Heart left ventricle (tissue), 16 donors: ENCODE measurements around the gene PLEKHA7. TPM values are rescaled to one million over a fixed set of nuclear protein-coding genes. Genes with fewer than 3 reads are reported as not detected.
A peak's percentile ranks its signal among the peaks of the same experiment; 100 is the strongest.

Experiments
- ATAC-seq, 4 donors: fragments of 200-7000 bp; cut with Tn5 transposase; one replicate each; pipeline ENCODE4 v1.9.1; 2020 to 2022; ENCODE audit warnings: moderate library complexity in 4 of 4, mild to moderate bottlenecking in 3 of 4, moderate number of reproducible peaks in 1 of 4
- DNase-seq, 5 donors: peaks; one replicate each; pipeline ENCODE4 v3.0.0-alpha.2; 2020
- H3K27ac ChIP-seq, 12 donors: fragments of 200-600 bp; sonication (generic) in 4 of 12; one replicate each; pipeline versions ENCODE4 v1.5.0 to v1.8.0; 2016 to 2022; ENCODE audit warnings: mild to moderate bottlenecking in 2 of 12
- H3K27me3 ChIP-seq, 9 donors: fragments of 200-600 bp; sonication (generic) in 2 of 9; one replicate each; pipeline versions ENCODE4 v1.5.1 to v1.8.0; 2016 to 2022; ENCODE audit warnings: mild to moderate bottlenecking in 3 of 9
- H3K36me3 ChIP-seq, 9 donors: fragments of 200-600 bp; sonication (generic) in 2 of 9; one replicate each; pipeline versions ENCODE4 v1.5.0 to v1.8.0; 2018 to 2022; ENCODE audit warnings: mild to moderate bottlenecking in 2 of 9
- H3K4me1 ChIP-seq, 12 donors: fragments of 200-600 bp; sonication (generic) in 4 of 12; one replicate each; pipeline versions ENCODE4 v1.5.0 to v1.8.0; 2016 to 2022; ENCODE audit warnings: mild to moderate bottlenecking in 3 of 12
- H3K4me3 ChIP-seq, 12 donors: fragments of 200-600 bp; sonication (generic) in 4 of 12; one replicate each; pipeline versions ENCODE4 v1.5.0 to v1.8.0; 2017 to 2022; ENCODE audit warnings: mild to moderate bottlenecking in 9 of 12, moderate library complexity in 4 of 12
- H3K9me3 ChIP-seq, 12 donors: fragments of 200-600 bp; sonication (generic) in 4 of 12; one replicate each; pipeline versions ENCODE4 v1.5.0 to v1.8.0; 2016 to 2022; ENCODE audit warnings: mild to moderate bottlenecking in 1 of 12
- POLR2A ChIP-seq, 2 donors: fragments of 450-650 bp; IDR thresholded peaks; one replicate each; pipeline ENCODE4 v1.6.1; 2017; ENCODE audit warnings: antibody characterized with exemption in 2 of 2, mild to moderate bottlenecking in 2 of 2, moderate library complexity in 2 of 2
- WGBS, 4 donors: extraction: QIAGEN DNeasy Blood & Tissue Kit in 2 of 4; methylation state at CpG; one replicate each; pipeline versions ENCODE4 v1.1.5 to v1.1.7; 2013 to 2018; 5-methylcytosine and 5-hydroxymethylcytosine counted together
- intact Hi-C, 10 donors: fragments of 100-400 bp; cut with DNase I; formaldehyde crosslinking; loops; one replicate each; pipeline versions ENCODE4 v1.11.1 to v1.14.2; 2022
- polyA plus RNA-seq, 2 donors: library from polyadenylated mRNA; stranded (reverse); fragments of 200-250 nt; gene quantifications; one replicate each; pipeline ENCODE4 v1.2.3, GENCODE V29; 2013
- total RNA-seq, 9 donors: library from RNA; depleted of rRNA in 2 of 9; stranded (reverse); fragments of >200 nt in 2 of 9; fragmentation: NEBNext Ultra II Directional in 3 of 9; extraction: Animal tissue kit (Norgen Biotek cat#: 25700) in 3 of 9; gene quantifications; one replicate each; pipeline versions ENCODE4 v1.1.0 to v1.2.4, GENCODE V29; 2016 to 2023
- TF ChIP-seq, protein P1 (sequence below), 12 donors: fragments of 200-600 bp; sonication (generic) in 4 of 12; IDR thresholded peaks; one replicate each; pipeline versions ENCODE4 v1.5.0 to v1.8.0; 2018 to 2022; ENCODE audit warnings: antibody characterized with exemption in 12 of 12, mild to moderate bottlenecking in 5 of 12
- donor health status: ischemic (EF 13 %, LVEDD 7.1; RV severe dilation, severe dysfunction).
- donor health status: healthy with polysubstance abuse.
- donor health status: DM: no; HTN: yes; CAD: no.
- donor health status: DM: no; HTN: no; CAD: no.
- donor health status: ischemic (EF 25% LVEDD 6.9; RV normal size, moderate dysfunction).
- donor health status: ischemic (EF 25% LVEDD 5.7; RV mildly dilated, moderate dysfunction).
- donor health status: healthy.
- donor health status: DM: yes; HTN: yes; CAD: no.
- donor health status: ischemic (EF 35%, LVEDD 5.7; RV mildly dilated, moderate dysfunction).
- donor health status: nonischemic (EF 11% LVEDD 7.7; RV severe dilation, severe dysfunction).
- donor health status: DM: yes; HTN: yes; CAD: no.
- donor health status: PGD.
- donor health status: ischemic (EF 29% LVEDD 5.4; RV normal size, mild dysfunction).
- donor health status: nonischemic (EF 23%, LVEDD 6.1; RV moderate dilation, normal function).

Gene PLEKHA7
- total and polyA plus RNA-seq, 11 donors: 13.1 to 57.5 (median 23.5) TPM

DNA sequence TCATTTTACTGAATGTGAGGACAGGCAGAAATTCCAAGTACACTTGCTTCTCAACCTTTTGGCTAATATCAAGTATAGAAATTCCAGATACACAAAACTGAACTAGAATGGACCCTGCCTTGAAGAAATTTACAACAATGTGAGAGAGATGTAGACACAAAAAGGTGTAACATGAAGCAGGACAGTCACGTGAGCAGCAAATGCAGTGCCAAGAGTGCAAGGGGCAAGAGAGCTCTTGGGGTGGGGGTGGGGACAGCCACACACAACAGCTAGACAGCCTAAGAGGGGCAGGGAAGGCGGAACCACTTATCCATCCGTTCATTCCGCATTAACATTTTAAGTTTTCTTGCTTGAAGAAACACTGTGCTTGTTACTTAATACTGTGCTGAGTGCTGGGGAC lies 28.9 kb downstream of the PLEKHA7 start:
- ATAC-seq (no peak), DNase-seq (no peak)
- peaks cover 0 to 27% (median 13%) of the 10 kb centered on the region in 12 donors for H3K4me1 ChIP-seq
- no peaks in the 10 kb centered on the region for H3K27me3 ChIP-seq
- no peak overlapping the region for H3K27ac ChIP-seq
- intact Hi-C loops: no loop called here
- no peak overlapping the region for H3K4me3 ChIP-seq
- 54 to 71% (median 67%) methylated on average over 4 of the region's 4 CpGs for WGBS, 4 donors
- TF ChIP-seq, protein P1, sequence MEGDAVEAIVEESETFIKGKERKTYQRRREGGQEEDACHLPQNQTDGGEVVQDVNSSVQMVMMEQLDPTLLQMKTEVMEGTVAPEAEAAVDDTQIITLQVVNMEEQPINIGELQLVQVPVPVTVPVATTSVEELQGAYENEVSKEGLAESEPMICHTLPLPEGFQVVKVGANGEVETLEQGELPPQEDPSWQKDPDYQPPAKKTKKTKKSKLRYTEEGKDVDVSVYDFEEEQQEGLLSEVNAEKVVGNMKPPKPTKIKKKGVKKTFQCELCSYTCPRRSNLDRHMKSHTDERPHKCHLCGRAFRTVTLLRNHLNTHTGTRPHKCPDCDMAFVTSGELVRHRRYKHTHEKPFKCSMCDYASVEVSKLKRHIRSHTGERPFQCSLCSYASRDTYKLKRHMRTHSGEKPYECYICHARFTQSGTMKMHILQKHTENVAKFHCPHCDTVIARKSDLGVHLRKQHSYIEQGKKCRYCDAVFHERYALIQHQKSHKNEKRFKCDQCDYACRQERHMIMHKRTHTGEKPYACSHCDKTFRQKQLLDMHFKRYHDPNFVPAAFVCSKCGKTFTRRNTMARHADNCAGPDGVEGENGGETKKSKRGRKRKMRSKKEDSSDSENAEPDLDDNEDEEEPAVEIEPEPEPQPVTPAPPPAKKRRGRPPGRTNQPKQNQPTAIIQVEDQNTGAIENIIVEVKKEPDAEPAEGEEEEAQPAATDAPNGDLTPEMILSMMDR (IDR thresholded peaks at IDR 0.05): no peak
- no peak for TF ChIP-seq POLR2A (IDR thresholded peaks at IDR 0.05)
- H3K36me3 ChIP-seq: no peaks in the 10 kb centered on the region
- no peaks in the 10 kb centered on the region for H3K9me3 ChIP-seq

DNA sequence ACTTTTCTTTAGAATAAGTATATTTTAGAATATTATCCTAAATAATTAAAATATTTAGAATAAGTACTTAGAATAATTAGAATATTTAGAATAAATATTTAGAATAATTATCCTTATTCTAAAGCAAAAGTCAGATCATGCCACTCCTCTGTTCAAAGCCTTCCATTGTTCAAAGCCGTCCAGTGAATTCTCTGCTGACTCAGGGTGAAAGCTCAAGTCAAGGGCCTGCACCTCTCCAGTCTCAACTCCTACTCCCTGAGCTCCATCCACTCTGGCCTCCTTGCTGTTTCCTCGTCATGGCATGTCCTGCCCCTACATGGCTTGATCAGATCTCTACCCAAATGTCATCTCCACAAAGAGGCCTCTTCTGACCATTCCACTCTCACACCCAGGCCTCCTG lies 30.0 kb downstream of the PLEKHA7 start:
- intact Hi-C loops: no loop called here

DNA sequence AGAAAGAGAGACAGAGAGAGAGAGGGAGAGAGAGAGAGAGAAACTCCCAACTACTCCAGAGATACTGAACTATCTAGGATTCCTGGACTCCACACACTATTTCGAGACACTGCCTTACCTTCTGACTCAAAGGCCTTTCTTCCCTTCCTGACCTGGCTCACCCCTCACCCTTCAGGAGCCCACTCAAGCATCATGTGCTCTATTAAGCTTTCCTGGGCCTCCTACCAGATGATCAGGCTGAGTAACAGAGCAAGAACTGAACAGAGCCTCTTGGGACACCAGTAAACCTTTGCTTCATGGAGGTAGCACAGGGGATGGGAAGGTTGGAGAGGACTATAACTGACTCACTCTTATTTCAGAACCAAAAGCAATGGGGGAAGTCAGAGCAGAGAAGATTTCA lies 31.4 kb downstream of the PLEKHA7 start:
- no peaks in the 10 kb centered on the region for H3K36me3 ChIP-seq
- no peaks in the 10 kb centered on the region for H3K9me3 ChIP-seq
- no peaks in the 10 kb centered on the region for H3K27me3 ChIP-seq
- ATAC-seq (no peak), DNase-seq (no peak)
- no peak overlapping the region for H3K4me3 ChIP-seq
- H3K4me1 ChIP-seq: peaks cover 0 to 27% (median 13%) of the 10 kb centered on the region in 12 donors
- no peak for TF ChIP-seq POLR2A (IDR thresholded peaks at IDR 0.05)
- TF ChIP-seq, protein P1 (IDR thresholded peaks at IDR 0.05): no peak
- peak overlapping the region in 1 of 12 donors; percentile 11 for H3K27ac ChIP-seq
- 65 to 89% (median 76%) methylated on average over 1 of the region's 1 CpG for WGBS, 4 donors
- intact Hi-C loops: no loop called here

More for the DNA sequence above, 30.0 kb downstream of the PLEKHA7 start:
- no peak for TF ChIP-seq POLR2A (IDR thresholded peaks at IDR 0.05)
- TF ChIP-seq, protein P1 (IDR thresholded peaks at IDR 0.05): no peak
- peaks cover 0 to 27% (median 13%) of the 10 kb centered on the region in 12 donors for H3K4me1 ChIP-seq
- H3K36me3 ChIP-seq: no peaks in the 10 kb centered on the region
- no peaks in the 10 kb centered on the region for H3K27me3 ChIP-seq
- H3K9me3 ChIP-seq: no peaks in the 10 kb centered on the region
- ATAC-seq (no peak), DNase-seq (no peak)
- H3K27ac ChIP-seq: no peak overlapping the region
- 82 to 94% (median 91%) methylated on average over 2 of the region's 2 CpGs for WGBS, 4 donors
- H3K4me3 ChIP-seq: no peak overlapping the region

DNA sequence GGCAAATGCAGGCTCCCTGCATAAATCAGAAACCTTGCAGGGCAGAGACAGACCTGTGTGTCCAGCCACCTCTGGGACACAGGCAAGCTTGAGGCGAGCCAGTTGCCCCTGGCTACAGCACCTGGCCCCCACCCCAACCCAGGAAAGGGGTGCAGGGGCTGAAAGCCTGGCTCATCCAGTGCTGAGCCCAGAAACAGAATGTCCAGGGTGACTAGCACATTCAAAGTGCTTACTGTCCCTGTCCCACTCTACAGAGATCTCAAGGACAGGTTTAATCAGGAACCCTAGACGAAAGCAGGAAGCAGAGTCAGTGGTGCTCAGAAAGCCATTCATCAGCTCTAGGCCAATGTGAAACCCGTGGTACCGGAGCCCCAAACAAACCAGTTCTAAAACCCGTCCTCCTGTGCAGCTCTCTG lies 31.9 kb downstream of the PLEKHA7 start:
- 59 to 74% (median 63%) methylated on average over 4 to 5 of the region's 5 CpGs for WGBS, 4 donors
- no peaks in the 10 kb centered on the region for H3K27me3 ChIP-seq

More for the DNA sequence above, 31.9 kb downstream of the PLEKHA7 start:
- intact Hi-C loops: no loop called here
- Histone ChIP-seq H3K36me3 (no peaks in the 10 kb centered on the region), H3K4me3 (no peak overlapping the region), H3K4me1 (peaks cover 0 to 25% (median 12%) of the 10 kb centered on the region in 12 donors), H3K9me3 (no peaks in the 10 kb centered on the region), H3K27ac (peak overlapping the region in 2 of 12 donors; percentile 19 to 42)
- TF ChIP-seq, protein P1 (IDR thresholded peaks at IDR 0.05): no peak
- no peak for TF ChIP-seq POLR2A (IDR thresholded peaks at IDR 0.05)
- no peak for DNase-seq
- peak in 2 of 4 donors; percentile 18 to 39 for ATAC-seq
